Common myeloid progenitor, CD34-positive (primary cell): Measurements from ENCODE around the gene SCTR.

Experiments used
- CTCF ChIA-PET: fragments of 350-600 bp; sonication (Branson Sonifier 250); formaldehyde crosslinking; loops from one replicate; lab custom pipeline; 2021; ENCODE audit warnings: antibody characterized with exemption; lab: Charles Lee
- POLR2A ChIA-PET: fragments of 350-600 bp; sonication (Branson Sonifier 250); formaldehyde crosslinking; loops from one replicate; lab custom pipeline; 2021; ENCODE audit warnings: antibody characterized with exemption; lab: Charles Lee
- DNase-seq, 3 donors: peaks; one replicate each; pipeline versions ENCODE4 v3.0.0 to v3.0.0-alpha.2; 2013
- H3K27ac ChIP-seq, 2 experiments: 1 replicate in 1 of 2; 2 replicates in 1 of 2; pipeline ENCODE4 v1.7.0; 2013; ENCODE audit warnings: inconsistent platforms in 2 of 2, low read length in 2 of 2, mild to moderate bottlenecking in 2 of 2, low read depth in 1 of 2, moderate library complexity in 1 of 2; ENCODE audit not compliant: severe bottlenecking in 2 of 2, insufficient read depth in 1 of 2, poor library complexity in 1 of 2
- H3K27me3 ChIP-seq, 5 experiments: replicated peaks in 2 of 5; 1 replicate in 3 of 5; 2 replicates in 2 of 5; pipeline versions ENCODE4 v1.6.1 to v1.7.0; 2013; ENCODE audit warnings: low read length in 4 of 5, mild to moderate bottlenecking in 2 of 5, moderate library complexity in 2 of 5, inconsistent platforms in 1 of 5; ENCODE audit not compliant: insufficient read depth in 5 of 5, control insufficient read depth in 4 of 5
- H3K36me3 ChIP-seq, 4 experiments: 1 replicate in 2 of 4; 2 replicates in 2 of 4; pipeline versions ENCODE4 v1.6.1 to v1.7.0; 2013; ENCODE audit warnings: low read length in 3 of 4, control low read depth in 1 of 4, mild to moderate bottlenecking in 1 of 4; ENCODE audit not compliant: control insufficient read depth in 4 of 4, insufficient read depth in 4 of 4
- H3K4me1 ChIP-seq, 4 experiments: 1 replicate in 3 of 4; 2 replicates in 1 of 4; pipeline versions ENCODE4 v1.6.1 to v1.7.1; 2013; ENCODE audit warnings: low read length in 3 of 4, mild to moderate bottlenecking in 3 of 4, control low read depth in 1 of 4, inconsistent platforms in 1 of 4, moderate library complexity in 1 of 4; ENCODE audit not compliant: control insufficient read depth in 4 of 4, insufficient read depth in 4 of 4; ENCODE audit errors: control extremely low read depth in 1 of 4
- H3K4me3 ChIP-seq, 7 experiments: 1 replicate in 4 of 7; 2 replicates in 3 of 7; pipeline versions ENCODE4 v1.5.1 to v1.7.0; 2013; ENCODE audit warnings: mild to moderate bottlenecking in 7 of 7, low read length in 6 of 7, moderate library complexity in 6 of 7, inconsistent platforms in 2 of 7, low read depth in 2 of 7, control low read depth in 1 of 7; ENCODE audit not compliant: insufficient read depth in 4 of 7, control insufficient read depth in 1 of 7; ENCODE audit errors: extremely low read depth in 1 of 7
- H3K9me3 ChIP-seq, 5 experiments: 1 replicate in 4 of 5; 2 replicates in 1 of 5; pipeline versions ENCODE4 v1.6.1 to v1.7.1; 2013; ENCODE audit warnings: low read length in 4 of 5, mild to moderate bottlenecking in 2 of 5, inconsistent platforms in 1 of 5, low read depth in 1 of 5, moderate library complexity in 1 of 5; ENCODE audit not compliant: control insufficient read depth in 4 of 5, insufficient read depth in 2 of 5; ENCODE audit errors: control extremely low read depth in 1 of 5
- WGBS: methylation state at CpG from one replicate; pipeline ENCODE4 v1.1.5; 2013; ENCODE audit not compliant: insufficient coverage; 5-methylcytosine and 5-hydroxymethylcytosine counted together

Gene SCTR

DNA sequence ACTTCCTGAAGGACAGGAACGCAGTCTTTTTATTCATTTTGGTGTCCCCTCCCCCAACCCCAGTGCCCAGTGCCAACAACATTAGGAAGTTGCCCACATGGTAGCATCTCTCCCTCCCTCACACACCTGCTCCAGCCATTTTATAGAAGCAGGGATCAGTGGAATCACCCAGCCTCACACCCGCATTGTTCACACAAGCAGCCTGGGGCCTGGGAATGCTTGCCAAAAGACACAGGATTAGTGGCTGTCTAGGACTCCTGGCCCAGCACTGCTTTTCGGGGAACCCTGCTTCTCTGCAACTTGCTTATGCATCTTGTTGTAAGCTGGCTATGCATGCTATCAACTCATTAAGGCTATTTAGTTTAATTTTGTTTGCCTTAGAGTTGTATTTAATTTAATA is 74.8 kb downstream of the SCTR start:
- peaks cover 0 to 5% (median 0%) of the 10 kb centered on the region in 5 experiments for H3K27me3 ChIP-seq
- H3K27ac ChIP-seq: no peak overlapping the region
- no peaks in the 10 kb centered on the region for H3K4me1 ChIP-seq
- ChIA-PET POLR2A (no interaction called here), CTCF (no interaction called here)
- no peak overlapping the region for H3K4me3 ChIP-seq
- H3K9me3 ChIP-seq: no peaks in the 10 kb centered on the region
- H3K36me3 ChIP-seq: no peaks in the 10 kb centered on the region
- WGBS: 60% methylated on average over 1 of the region's 3 CpGs
- no peak for DNase-seq

GRCh38 chr2:119448427-119449141 is 75.7 kb downstream of the SCTR start:
- Histone ChIP-seq H3K27me3 (peaks cover 0 to 5% (median 0%) of the 10 kb centered on the region in 5 experiments), H3K4me1 (no peaks in the 10 kb centered on the region), H3K36me3 (no peaks in the 10 kb centered on the region), H3K9me3 (no peaks in the 10 kb centered on the region), H3K4me3 (no peak overlapping the region), H3K27ac (no peak overlapping the region)
- POLR2A ChIA-PET: interaction anchor here (0.7 kb wide), 1 partner anchor 186 kb away, joined by 3 read pairs; no protein-coding TSS in a partner anchor
- WGBS: 93% methylated on average over 9 of the region's 9 CpGs
- no peak for DNase-seq
- CTCF ChIA-PET: no interaction called here

- no peaks in the 10 kb centered on the region for H3K36me3 ChIP-seq
- POLR2A ChIA-PET: no interaction called here
- no peak overlapping the region for H3K4me3 ChIP-seq
- DNase-seq: no peak
- CTCF ChIA-PET: interaction anchor here (1.3 to 1.8 kb wide), 2 partner anchors 21 to 30 kb away, joined by 3 read pairs; no protein-coding TSS in a partner anchor
- peaks cover 0 to 5% (median 0%) of the 10 kb centered on the region in 5 experiments for H3K27me3 ChIP-seq
- no peaks in the 10 kb centered on the region for H3K9me3 ChIP-seq
- 82% methylated on average over 7 of the region's 9 CpGs for WGBS
- H3K27ac ChIP-seq: no peak overlapping the region
- H3K4me1 ChIP-seq: no peaks in the 10 kb centered on the region
These were observed 78.2 kb downstream of the SCTR start for GRCh38 chr2:119446037-119446436.

GRCh38 chr2:119442850-119443249 is 81.4 kb downstream of the SCTR start:
- no peaks in the 10 kb centered on the region for H3K4me1 ChIP-seq
- no peak for DNase-seq
- no peak overlapping the region for H3K27ac ChIP-seq
- H3K4me3 ChIP-seq: no peak overlapping the region
- H3K36me3 ChIP-seq: no peaks in the 10 kb centered on the region
- ChIA-PET POLR2A (no interaction called here), CTCF (interaction anchor here (1.0 to 1.3 kb wide), 2 partner anchors 9 to 18 kb away, joined by 4 read pairs; no protein-coding TSS in a partner anchor)
- no peaks in the 10 kb centered on the region for H3K9me3 ChIP-seq
- peaks cover 0 to 5% (median 0%) of the 10 kb centered on the region in 5 experiments for H3K27me3 ChIP-seq
- 95% methylated on average over 10 of the region's 11 CpGs for WGBS

DNA sequence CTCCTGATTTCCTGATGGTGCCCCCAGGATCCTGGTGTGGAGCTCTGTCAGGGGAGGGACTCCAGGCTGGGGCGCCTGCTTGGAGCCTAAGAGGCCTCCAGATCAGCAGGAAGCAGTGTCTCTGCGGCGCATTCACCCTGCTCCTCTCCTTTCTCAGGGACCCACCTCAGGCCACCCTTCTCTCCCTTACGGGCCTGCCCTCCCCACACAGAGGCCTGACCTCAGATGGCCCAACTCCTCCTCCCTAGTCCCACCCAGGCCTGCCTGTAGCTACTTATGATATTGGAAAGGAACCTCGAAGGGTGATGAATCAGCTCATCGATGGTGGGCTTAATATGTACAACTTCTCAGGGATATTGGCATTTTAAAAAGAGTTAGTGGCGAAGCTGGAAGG is 82.1 kb downstream of the SCTR start:
- H3K36me3 ChIP-seq: no peaks in the 10 kb centered on the region
- POLR2A ChIA-PET: no interaction called here
- no peak for DNase-seq
- H3K9me3 ChIP-seq: no peaks in the 10 kb centered on the region
- H3K27me3 ChIP-seq: peaks cover 0 to 5% (median 0%) of the 10 kb centered on the region in 5 experiments
- H3K27ac ChIP-seq: no peak overlapping the region
- H3K4me1 ChIP-seq: no peaks in the 10 kb centered on the region
- WGBS: 100% methylated on average over 7 of the region's 7 CpGs
- H3K4me3 ChIP-seq: no peak overlapping the region
- CTCF ChIA-PET: interaction anchor here (1.0 to 1.3 kb wide), 2 partner anchors 10 to 19 kb away, joined by 4 read pairs; no protein-coding TSS in a partner anchor

DNA sequence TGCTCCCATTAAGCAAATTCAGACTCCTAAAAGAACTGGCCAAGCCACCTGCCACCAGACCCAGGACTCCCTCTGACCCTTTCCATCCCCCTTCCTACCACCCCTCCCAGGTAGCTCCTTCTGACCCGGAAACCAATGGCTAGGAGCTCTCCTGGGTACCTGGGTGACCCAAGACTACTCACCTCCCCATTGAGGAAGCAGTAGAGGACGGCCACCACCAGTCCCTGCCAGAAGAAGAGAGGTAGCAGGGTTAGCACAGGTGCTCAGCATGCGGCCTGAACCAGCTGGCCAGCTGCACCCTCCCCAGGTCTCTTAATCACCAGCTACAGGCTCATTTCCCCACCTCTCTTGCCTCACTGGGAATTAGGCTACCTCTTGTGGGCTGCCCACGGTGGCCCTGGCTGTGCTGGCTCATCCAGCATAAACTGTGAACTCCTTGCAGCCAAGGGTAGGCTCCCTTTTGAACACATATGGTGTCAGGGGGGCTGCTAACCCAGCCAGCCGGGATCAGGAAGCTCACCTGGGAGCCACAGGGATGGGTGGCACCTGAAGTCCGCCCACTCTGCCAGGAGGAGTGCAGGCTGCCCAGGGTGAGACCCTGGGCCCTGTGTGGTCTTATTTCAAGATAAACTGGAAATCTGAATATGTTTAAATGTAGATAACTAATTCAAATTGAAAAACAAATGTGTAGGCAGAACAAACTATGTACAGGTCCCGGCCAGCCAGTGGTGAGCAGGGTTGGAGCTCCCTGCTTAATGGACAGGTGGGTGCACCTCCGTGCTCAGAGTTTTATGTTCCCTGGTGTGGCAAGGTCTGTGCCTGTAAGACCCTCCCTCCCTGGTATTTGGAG is 82.7 kb downstream of the SCTR start:
- CTCF ChIA-PET: interaction anchor here (1.2 to 1.3 kb wide), 2 partner anchors 10 to 32 kb away, joined by 3 to 4 read pairs; no protein-coding TSS in a partner anchor
- POLR2A ChIA-PET: no interaction called here
- Histone ChIP-seq H3K27ac (no peak overlapping the region), H3K27me3 (peaks cover 0 to 1% (median 0%) of the 10 kb centered on the region in 5 experiments), H3K4me1 (no peaks in the 10 kb centered on the region), H3K36me3 (no peaks in the 10 kb centered on the region), H3K9me3 (no peaks in the 10 kb centered on the region), H3K4me3 (no peak overlapping the region)
- 96% methylated on average over 6 of the region's 8 CpGs for WGBS
- DNase-seq: no peak
